ENCODE results near the gene PRRG2. TPM values are rescaled to one million over a fixed set of nuclear protein-coding genes. Genes with fewer than 3 reads are reported as not detected.

PRRG2 gene
- total and polyA plus RNA-seq, 9 of the 15 experiments (the other 6 are each of a cell fraction or from before 2014, with no cell fraction given): 0.06 to 1.1 (median 0.33) TPM

DNA sequence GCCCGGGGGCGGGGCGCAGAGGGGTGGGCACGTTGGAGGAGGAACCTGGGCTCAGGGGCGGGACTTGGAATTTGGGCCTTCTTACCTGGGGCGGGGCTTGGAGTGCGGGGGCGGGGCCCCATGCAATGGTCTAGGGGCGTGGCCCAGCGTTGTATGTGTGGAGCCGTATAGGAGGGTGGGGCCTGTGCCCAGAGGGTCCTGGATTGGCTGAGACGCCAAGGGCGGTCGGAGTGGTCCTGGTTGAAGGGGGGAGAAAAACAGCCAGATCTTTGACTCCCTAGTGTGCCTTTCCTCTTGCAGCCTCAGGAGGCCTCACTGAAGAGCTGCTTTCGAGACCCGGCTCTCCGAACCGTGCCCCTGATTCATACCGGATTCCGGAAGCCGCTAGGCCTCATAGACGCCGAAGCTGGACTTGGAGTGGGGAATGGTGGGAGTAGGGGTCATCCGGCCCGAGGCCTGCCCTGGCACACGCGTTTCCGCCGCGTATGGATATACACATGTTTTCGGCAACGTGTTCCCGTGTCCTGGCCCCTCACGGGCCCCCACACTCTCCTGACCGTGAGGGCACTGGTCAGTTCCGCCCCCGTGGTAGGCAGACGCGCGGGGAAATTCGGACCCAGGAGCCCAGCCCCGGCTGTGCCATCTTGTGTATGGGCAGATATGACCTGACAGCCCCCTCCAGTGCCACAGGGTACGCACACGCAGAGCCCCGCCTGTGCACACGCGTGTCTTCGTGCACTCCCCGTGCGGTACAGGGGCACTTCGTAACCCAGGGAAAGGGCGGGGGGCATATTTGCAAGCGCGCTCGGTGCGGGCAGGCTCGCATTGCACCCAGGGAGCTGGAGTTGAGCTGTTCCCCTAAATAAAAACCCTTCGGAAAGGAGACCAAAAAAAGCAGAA, 9.2 kb downstream of the PRRG2 start (continued):
- TF ChIP-seq, protein P1, sequence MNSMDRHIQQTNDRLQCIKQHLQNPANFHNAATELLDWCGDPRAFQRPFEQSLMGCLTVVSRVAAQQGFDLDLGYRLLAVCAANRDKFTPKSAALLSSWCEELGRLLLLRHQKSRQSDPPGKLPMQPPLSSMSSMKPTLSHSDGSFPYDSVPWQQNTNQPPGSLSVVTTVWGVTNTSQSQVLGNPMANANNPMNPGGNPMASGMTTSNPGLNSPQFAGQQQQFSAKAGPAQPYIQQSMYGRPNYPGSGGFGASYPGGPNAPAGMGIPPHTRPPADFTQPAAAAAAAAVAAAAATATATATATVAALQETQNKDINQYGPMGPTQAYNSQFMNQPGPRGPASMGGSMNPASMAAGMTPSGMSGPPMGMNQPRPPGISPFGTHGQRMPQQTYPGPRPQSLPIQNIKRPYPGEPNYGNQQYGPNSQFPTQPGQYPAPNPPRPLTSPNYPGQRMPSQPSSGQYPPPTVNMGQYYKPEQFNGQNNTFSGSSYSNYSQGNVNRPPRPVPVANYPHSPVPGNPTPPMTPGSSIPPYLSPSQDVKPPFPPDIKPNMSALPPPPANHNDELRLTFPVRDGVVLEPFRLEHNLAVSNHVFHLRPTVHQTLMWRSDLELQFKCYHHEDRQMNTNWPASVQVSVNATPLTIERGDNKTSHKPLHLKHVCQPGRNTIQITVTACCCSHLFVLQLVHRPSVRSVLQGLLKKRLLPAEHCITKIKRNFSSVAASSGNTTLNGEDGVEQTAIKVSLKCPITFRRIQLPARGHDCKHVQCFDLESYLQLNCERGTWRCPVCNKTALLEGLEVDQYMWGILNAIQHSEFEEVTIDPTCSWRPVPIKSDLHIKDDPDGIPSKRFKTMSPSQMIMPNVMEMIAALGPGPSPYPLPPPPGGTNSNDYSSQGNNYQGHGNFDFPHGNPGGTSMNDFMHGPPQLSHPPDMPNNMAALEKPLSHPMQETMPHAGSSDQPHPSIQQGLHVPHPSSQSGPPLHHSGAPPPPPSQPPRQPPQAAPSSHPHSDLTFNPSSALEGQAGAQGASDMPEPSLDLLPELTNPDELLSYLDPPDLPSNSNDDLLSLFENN (IDR thresholded peaks at IDR 0.05; ENCODE audit: low read depth in 2 of 2, low read length in 2 of 2): 0 out of 4 replicates have a peak, but pooled peaks of 1 of the 2 experiments have one; percentile 36
- TF ChIP-seq, protein P2, sequence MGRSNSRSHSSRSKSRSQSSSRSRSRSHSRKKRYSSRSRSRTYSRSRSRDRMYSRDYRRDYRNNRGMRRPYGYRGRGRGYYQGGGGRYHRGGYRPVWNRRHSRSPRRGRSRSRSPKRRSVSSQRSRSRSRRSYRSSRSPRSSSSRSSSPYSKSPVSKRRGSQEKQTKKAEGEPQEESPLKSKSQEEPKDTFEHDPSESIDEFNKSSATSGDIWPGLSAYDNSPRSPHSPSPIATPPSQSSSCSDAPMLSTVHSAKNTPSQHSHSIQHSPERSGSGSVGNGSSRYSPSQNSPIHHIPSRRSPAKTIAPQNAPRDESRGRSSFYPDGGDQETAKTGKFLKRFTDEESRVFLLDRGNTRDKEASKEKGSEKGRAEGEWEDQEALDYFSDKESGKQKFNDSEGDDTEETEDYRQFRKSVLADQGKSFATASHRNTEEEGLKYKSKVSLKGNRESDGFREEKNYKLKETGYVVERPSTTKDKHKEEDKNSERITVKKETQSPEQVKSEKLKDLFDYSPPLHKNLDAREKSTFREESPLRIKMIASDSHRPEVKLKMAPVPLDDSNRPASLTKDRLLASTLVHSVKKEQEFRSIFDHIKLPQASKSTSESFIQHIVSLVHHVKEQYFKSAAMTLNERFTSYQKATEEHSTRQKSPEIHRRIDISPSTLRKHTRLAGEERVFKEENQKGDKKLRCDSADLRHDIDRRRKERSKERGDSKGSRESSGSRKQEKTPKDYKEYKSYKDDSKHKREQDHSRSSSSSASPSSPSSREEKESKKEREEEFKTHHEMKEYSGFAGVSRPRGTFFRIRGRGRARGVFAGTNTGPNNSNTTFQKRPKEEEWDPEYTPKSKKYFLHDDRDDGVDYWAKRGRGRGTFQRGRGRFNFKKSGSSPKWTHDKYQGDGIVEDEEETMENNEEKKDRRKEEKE (IDR thresholded peaks at IDR 0.05; ENCODE audit: borderline replicate concordance in 1 of 2, control insufficient read depth in 1 of 2, low read depth in 2 of 2, low read length in 1 of 2): no peak
- TF ChIP-seq ZNF311 (CRISPR knock-in tag; IDR thresholded peaks at IDR 0.05) (no peak), NFATC3 (IDR thresholded peaks at IDR 0.05) (no peak), ZNF134 (CRISPR knock-in tag; conservative IDR thresholded peaks at IDR 0.05) (no peak), DACH1 (IDR thresholded peaks at IDR 0.05; ENCODE audit: partially characterized antibody) (no peak), XRCC5 (IDR thresholded peaks at IDR 0.05; ENCODE audit: low read depth, low read length) (no peak; the same call in 1 of the 2 replicates), MCM3 (IDR thresholded peaks at IDR 0.05) (no peak), RNF2 (IDR thresholded peaks at IDR 0.05) (no peak), ZNF589 (CRISPR knock-in tag; IDR thresholded peaks at IDR 0.05; ENCODE audit: low read depth) (no peak), OTX1 (CRISPR knock-in tag; IDR thresholded peaks at IDR 0.05) (peak; percentile 33; the same call in 1 of the 2 replicates), TSC22D4 (tag; IDR thresholded peaks at IDR 0.05) (no peak), DMBX1 (CRISPR knock-in tag; IDR thresholded peaks at IDR 0.05; ENCODE audit: borderline replicate concordance) (no peak), CXXC5 (CRISPR knock-in tag; IDR thresholded peaks at IDR 0.05) (0 out of 2 replicates have a peak, but pooled peaks have one; percentile 30), POU5F1 (IDR thresholded peaks at IDR 0.05; ENCODE audit: borderline replicate concordance, low read depth, low read length, partially characterized antibody) (no peak), ATF1 (CRISPR knock-in tag; IDR thresholded peaks at IDR 0.05) (no peak), ATF1 (tag; IDR thresholded peaks at IDR 0.05) (peak; percentile 67), CBX8 (IDR thresholded peaks at IDR 0.05; ENCODE audit: borderline replicate concordance, extremely low read depth, low read depth, low read length, poor library complexity, severe bottlenecking) (no peak)
- TF ChIP-seq, protein P3, sequence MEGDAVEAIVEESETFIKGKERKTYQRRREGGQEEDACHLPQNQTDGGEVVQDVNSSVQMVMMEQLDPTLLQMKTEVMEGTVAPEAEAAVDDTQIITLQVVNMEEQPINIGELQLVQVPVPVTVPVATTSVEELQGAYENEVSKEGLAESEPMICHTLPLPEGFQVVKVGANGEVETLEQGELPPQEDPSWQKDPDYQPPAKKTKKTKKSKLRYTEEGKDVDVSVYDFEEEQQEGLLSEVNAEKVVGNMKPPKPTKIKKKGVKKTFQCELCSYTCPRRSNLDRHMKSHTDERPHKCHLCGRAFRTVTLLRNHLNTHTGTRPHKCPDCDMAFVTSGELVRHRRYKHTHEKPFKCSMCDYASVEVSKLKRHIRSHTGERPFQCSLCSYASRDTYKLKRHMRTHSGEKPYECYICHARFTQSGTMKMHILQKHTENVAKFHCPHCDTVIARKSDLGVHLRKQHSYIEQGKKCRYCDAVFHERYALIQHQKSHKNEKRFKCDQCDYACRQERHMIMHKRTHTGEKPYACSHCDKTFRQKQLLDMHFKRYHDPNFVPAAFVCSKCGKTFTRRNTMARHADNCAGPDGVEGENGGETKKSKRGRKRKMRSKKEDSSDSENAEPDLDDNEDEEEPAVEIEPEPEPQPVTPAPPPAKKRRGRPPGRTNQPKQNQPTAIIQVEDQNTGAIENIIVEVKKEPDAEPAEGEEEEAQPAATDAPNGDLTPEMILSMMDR (IDR thresholded peaks at IDR 0.05 in 2 of 3, conservative IDR thresholded peaks at IDR 0.05 in 1 of 3; ENCODE audit: insufficient read depth in 2 of 3, low read depth in 1 of 3, low read length in 3 of 3): 0 out of 6 replicates have a peak, but pooled peaks of 1 of the 3 experiments have one; percentile 18
